B cell (primary cell): ENCODE results near the gene GGCX. TPM values are rescaled to one million over a fixed set of nuclear protein-coding genes. Genes with fewer than 3 reads are reported as not detected.

Source experiments
- ATAC-seq: fragments of 200-7000 bp; cut with Tn5 transposase; one replicate; pipeline ENCODE4 v1.10.0; 2021; ENCODE audit warnings: low read depth, mild to moderate bottlenecking, moderate number of reproducible peaks, moderate library complexity
- CTCF ChIA-PET: fragments of 350-600 bp; sonication (Branson Sonifier 250); formaldehyde crosslinking; loops from one replicate; lab custom pipeline; 2021; ENCODE audit warnings: antibody characterized with exemption, inconsistent platforms; lab: Charles Lee
- POLR2A ChIA-PET: fragments of 350-600 bp; sonication (Branson Sonifier 250); formaldehyde crosslinking; loops from one replicate; lab custom pipeline; 2021; ENCODE audit warnings: antibody characterized with exemption; lab: Charles Lee
- DNase-seq: peaks from one replicate; pipeline ENCODE4 v3.0.0; 2013
- H2AFZ ChIP-seq: 2 replicates; pipeline ENCODE4 v1.6.1; 2012; ENCODE audit warnings: mild to moderate bottlenecking, low read depth, low read length; ENCODE audit not compliant: insufficient read depth, poor library complexity, severe bottlenecking
- H3K27ac ChIP-seq, 2 donors: 1 replicate in 1 of 2; 2 replicates in 1 of 2; pipeline ENCODE4 v1.5.1; 2012 to 2013; ENCODE audit warnings: low read length in 2 of 2, mild to moderate bottlenecking in 2 of 2, moderate library complexity in 1 of 2
- H3K27me3 ChIP-seq, 4 experiments: fragments of 200-600 bp in 1 of 4; sonication (generic) in 1 of 4; replicated peaks in 1 of 4; 1 replicate in 2 of 4; 2 replicates in 2 of 4; pipeline versions ENCODE4 v1.6.1 to v1.7.0; 2013 to 2016; ENCODE audit warnings: low read length in 3 of 4, mild to moderate bottlenecking in 2 of 4, mixed read lengths in 1 of 4, moderate library complexity in 1 of 4; ENCODE audit not compliant: insufficient read depth in 4 of 4, control insufficient read depth in 3 of 4; ENCODE audit errors: control extremely low read depth in 1 of 4
- H3K36me3 ChIP-seq, 2 experiments: replicated peaks in 1 of 2; 1 replicate in 1 of 2; 2 replicates in 1 of 2; pipeline versions ENCODE4 v1.6.1 to v1.7.1; 2013; ENCODE audit warnings: low read length in 1 of 2; ENCODE audit not compliant: insufficient read depth in 2 of 2, control insufficient read depth in 1 of 2; ENCODE audit errors: control extremely low read depth in 1 of 2, extremely low read depth in 1 of 2
- H3K4me1 ChIP-seq, 2 donors: fragments of 200-600 bp in 1 of 2; sonication (generic) in 1 of 2; 1 replicate in 1 of 2; 2 replicates in 1 of 2; pipeline versions ENCODE4 v1.5.1 to v1.6.1; 2013 to 2017; ENCODE audit warnings: low read length in 2 of 2; ENCODE audit not compliant: control insufficient read depth in 2 of 2, insufficient read depth in 2 of 2
- H3K4me2 ChIP-seq: replicated peaks from 2 replicates; pipeline ENCODE3; 2012; ENCODE audit warnings: mild to moderate bottlenecking, low read depth, low read length; ENCODE audit not compliant: poor library complexity, severe bottlenecking
- H3K4me3 ChIP-seq, 5 experiments: fragments of 200-600 bp in 1 of 5; sonication (generic) in 1 of 5; 1 replicate in 3 of 5; 2 replicates in 2 of 5; pipeline versions ENCODE4 v1.5.1 to v1.7.0; 2011 to 2016; ENCODE audit warnings: low read length in 4 of 5, mild to moderate bottlenecking in 4 of 5, low read depth in 2 of 5, control low read depth in 1 of 5, moderate library complexity in 1 of 5; ENCODE audit not compliant: insufficient read depth in 1 of 5; ENCODE audit errors: control extremely low read depth in 1 of 5, extremely low read depth in 1 of 5
- H3K79me2 ChIP-seq: fragments of 200-600 bp; sonication (generic); one replicate; pipeline ENCODE4 v1.6.0; 2016; ENCODE audit warnings: low read length; ENCODE audit not compliant: control insufficient read depth, insufficient read depth
- H3K9ac ChIP-seq: fragments of 200-600 bp; sonication (generic); 2 replicates; pipeline ENCODE4 v1.6.1; 2017; ENCODE audit warnings: mild to moderate bottlenecking, low read length, moderate library complexity
- H3K9me3 ChIP-seq, 3 donors: one replicate each; pipeline versions ENCODE4 v1.6.1 to v1.7.1; 2013; ENCODE audit warnings: low read length in 2 of 3; ENCODE audit not compliant: control insufficient read depth in 2 of 3, insufficient read depth in 1 of 3; ENCODE audit errors: control extremely low read depth in 1 of 3
- H4K20me1 ChIP-seq: 2 replicates; pipeline ENCODE4 v1.6.0; 2012; ENCODE audit warnings: mild to moderate bottlenecking, low read length; ENCODE audit not compliant: insufficient read depth, control insufficient read depth, poor library complexity, severe bottlenecking
- H3K27ac Mint-ChIP-seq: one replicate; pipeline ENCODE4 v1.8.0; 2021; ENCODE audit warnings: mixed read lengths
- H3K27me3 Mint-ChIP-seq: one replicate; pipeline ENCODE4 v1.8.0; 2021; ENCODE audit warnings: mixed read lengths
- H3K4me1 Mint-ChIP-seq: one replicate; pipeline ENCODE4 v1.8.0; 2021; ENCODE audit warnings: mixed read lengths
- H3K4me3 Mint-ChIP-seq: one replicate; pipeline ENCODE4 v1.8.0; 2021; ENCODE audit warnings: mixed read lengths
- H3K9me3 Mint-ChIP-seq: one replicate; pipeline ENCODE4 v1.8.0; 2022; ENCODE audit warnings: mixed read lengths; ENCODE audit not compliant: insufficient read depth
- CTCF ChIP-seq: fragments of 200-600 bp; IDR thresholded peaks from one replicate; pipeline ENCODE4 v1.8.0; 2022; ENCODE audit warnings: antibody characterized with exemption, mild to moderate bottlenecking
- EZH2 ChIP-seq: IDR thresholded peaks from 2 replicates; pipeline ENCODE4 v1.6.1; 2012; ENCODE audit warnings: borderline replicate concordance, low read depth, mild to moderate bottlenecking, moderate library complexity, low read length; ENCODE audit not compliant: insufficient read depth, poor library complexity, severe bottlenecking
- WGBS: methylation state at CpG from one replicate; pipeline ENCODE4 v1.1.5; 2013; ENCODE audit warnings: missing lambda C conversion rate; ENCODE audit not compliant: insufficient coverage; 5-methylcytosine and 5-hydroxymethylcytosine counted together
- intact Hi-C: fragments of 100-400 bp; cut with micrococcal nuclease; formaldehyde crosslinking; loops from one replicate; pipeline ENCODE4 v1.10.0; 2022
- polyA plus RNA-seq: library from polyadenylated mRNA; depleted of rRNA; stranded (reverse); fragments of >200 nt; gene quantifications from 2 replicates; pipeline ENCODE4 v1.2.3, GENCODE V29; 2012
- total RNA-seq, 2 donors: library from RNA; stranded (reverse); fragments of 120-200 nt in 1 of 2; gene quantifications; 1 replicate in 1 of 2; 2 replicates in 1 of 2; pipeline versions ENCODE4 v1.2.3 to v1.2.4, GENCODE V29; 2013 to 2022

Gene GGCX
- total and polyA plus RNA-seq, 2 donors (not counting 1 experiment from before 2014, with no cell fraction given), result 23.5 to 36.8 TPM

- Histone ChIP-seq H2AFZ (no peak overlapping the region), H3K36me3 (peaks cover 0 to 2% of the 10 kb centered on the region in 2 experiments), H3K9ac (no peak overlapping the region), H3K79me2 (peaks cover 35% of the 10 kb centered on the region), H3K4me1 (peaks cover 21 to 29% of the 10 kb centered on the region in 2 donors), H3K4me3 (no peak overlapping the region), H3K9me3 (no peaks in the 10 kb centered on the region), H3K27me3 (no peaks in the 10 kb centered on the region), H4K20me1 (peaks cover 4% of the 10 kb centered on the region), H3K27ac (no peak overlapping the region), H3K4me2 (no peak overlapping the region)
- peak overlapping the region; percentile 12 for H3K4me3 Mint-ChIP-seq
- no peaks in the 10 kb centered on the region for H3K27me3 Mint-ChIP-seq
- no peak overlapping the region for H3K27ac Mint-ChIP-seq
- H3K4me1 Mint-ChIP-seq, result peaks cover 39% of the 10 kb centered on the region
- DNase-seq (no peak), ATAC-seq (no peak)
- no peak for TF ChIP-seq CTCF
- TF ChIP-seq EZH2, result no peak
- 95% methylated on average over 12 of the region's 12 CpGs for WGBS
- CTCF ChIA-PET, result interaction anchor here (1.0 to 1.8 kb wide), 3 partner anchors 8 to 37 kb away, joined by 3 to 6 read pairs (median 4); partner anchors contain the start of gene TMEM150A
- intact Hi-C loops, result no loop called here
- POLR2A ChIA-PET, result no interaction called here
- H3K9me3 Mint-ChIP-seq, result no peaks in the 10 kb centered on the region
Observed at GRCh38 chr2:85591563-85591962, 30.3 kb upstream of the GGCX start.

- TF ChIP-seq EZH2 (no peak), CTCF (no peak)
Observed at GRCh38 chr2:85590950-85591349, 29.7 kb upstream of the GGCX start.

More at GRCh38 chr2:85590950-85591349, 29.7 kb upstream of the GGCX start:
- ATAC-seq, result no peak
- DNase-seq, result no peak
- Histone ChIP-seq H3K9ac (no peak overlapping the region), H3K4me1 (peaks cover 15 to 24% of the 10 kb centered on the region in 2 donors), H3K79me2 (peaks cover 30% of the 10 kb centered on the region), H3K27me3 (no peaks in the 10 kb centered on the region), H3K36me3 (no peaks in the 10 kb centered on the region), H3K4me2 (no peak overlapping the region), H3K27ac (no peak overlapping the region), H3K9me3 (no peaks in the 10 kb centered on the region), H3K4me3 (no peak overlapping the region), H2AFZ (no peak overlapping the region), H4K20me1 (no peaks in the 10 kb centered on the region)
- H3K4me1 Mint-ChIP-seq, result peaks cover 38% of the 10 kb centered on the region
- no peaks in the 10 kb centered on the region for H3K9me3 Mint-ChIP-seq
- ChIA-PET CTCF (interaction anchor here (1.0 to 1.8 kb wide), 3 partner anchors 9 to 36 kb away, joined by 3 to 6 read pairs (median 4); partner anchors contain the start of gene TMEM150A), POLR2A (interaction anchor here (1.1 kb wide), 1 partner anchor 13 kb away, joined by 3 read pairs; no protein-coding TSS in a partner anchor)
- 86% methylated on average over 2 of the region's 2 CpGs for WGBS
- intact Hi-C loops, result no loop called here
- H3K27me3 Mint-ChIP-seq, result no peaks in the 10 kb centered on the region
- H3K4me3 Mint-ChIP-seq, result no peak overlapping the region
- no peak overlapping the region for H3K27ac Mint-ChIP-seq
